ENCODE measurements around the gene JAML. TPM values are rescaled to one million over a fixed set of nuclear protein-coding genes. Genes with fewer than 3 reads are reported as not detected.

Gene JAML
- total and polyA plus RNA-seq, 2 donors (not counting 1 experiment from before 2014, with no cell fraction given), result not detected

DNA sequence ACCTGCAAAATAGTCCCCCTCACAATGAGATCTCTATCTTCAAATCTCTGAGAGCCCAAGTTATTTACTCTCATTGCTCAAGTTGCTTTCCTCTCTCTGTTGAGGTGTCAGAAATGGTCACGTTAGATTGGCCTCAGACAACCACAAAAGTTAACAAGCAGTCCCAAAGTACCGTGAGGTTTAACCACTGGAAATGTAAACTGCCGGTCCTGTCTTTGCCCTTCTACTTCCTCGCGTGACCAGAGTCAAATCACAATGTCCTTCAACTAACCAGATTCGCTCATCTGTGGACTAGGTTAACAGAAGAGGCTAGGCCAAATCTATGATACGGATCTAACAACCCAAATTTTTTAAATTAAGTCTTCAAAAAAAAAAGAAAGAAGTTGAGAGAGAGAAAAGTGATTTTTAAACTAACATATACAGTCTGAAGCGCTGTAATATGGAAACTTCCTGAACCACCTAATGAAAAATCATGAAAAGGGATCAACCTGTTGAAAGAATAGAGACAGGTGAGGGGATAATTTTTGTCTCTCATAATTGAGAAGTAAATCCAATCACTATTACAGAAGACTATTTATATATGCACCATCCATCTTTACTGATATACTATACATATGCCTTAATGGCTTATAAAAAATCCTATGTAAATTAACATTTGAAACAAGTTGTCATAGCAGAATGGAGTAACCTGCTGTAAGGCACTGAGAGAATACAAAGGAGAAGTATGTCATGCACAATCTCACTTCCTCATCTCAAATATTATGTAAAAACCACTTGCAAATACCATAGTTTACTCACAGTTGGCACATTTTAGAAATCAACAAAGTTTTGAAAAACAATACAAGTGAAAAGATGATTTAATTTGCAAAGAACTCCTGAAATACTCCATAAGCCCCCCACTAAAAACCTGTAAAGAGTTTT is 3.3 kb upstream of the JAML start:
- Histone ChIP-seq H3K4me3 (replicated peaks in 1 of 4; ENCODE audit: control extremely low read depth in 1 of 4, insufficient read depth in 1 of 4, low read depth in 3 of 4, low read length in 4 of 4) (no peak overlapping the region), H3K9me3 (ENCODE audit: control insufficient read depth, insufficient read depth, low read depth, low read length) (no peaks in the 10 kb centered on the region), H3K4me2 (ENCODE audit: extremely low read depth, insufficient read depth, low read length) (no peak overlapping the region), H3K27ac (ENCODE audit: insufficient read depth, low read length) (no peak overlapping the region), H3K36me3 (ENCODE audit: control insufficient read depth, insufficient read depth, low read length) (no peaks in the 10 kb centered on the region), H2AFZ (ENCODE audit: low read length) (no peak overlapping the region), H3K79me2 (ENCODE audit: control insufficient read depth, insufficient read depth, low read length) (no peaks in the 10 kb centered on the region), H3K9ac (ENCODE audit: insufficient read depth, low read length) (no peak overlapping the region), H3K4me1 (ENCODE audit: control insufficient read depth, extremely low read depth, insufficient read depth, low read length) (no peaks in the 10 kb centered on the region), H3K27me3 (ENCODE audit: control insufficient read depth, insufficient read depth, low read length) (no peaks in the 10 kb centered on the region), H4K20me1 (ENCODE audit: control insufficient read depth, extremely low read depth, insufficient read depth, low read length) (no peaks in the 10 kb centered on the region)
- TF ChIP-seq, protein P1, sequence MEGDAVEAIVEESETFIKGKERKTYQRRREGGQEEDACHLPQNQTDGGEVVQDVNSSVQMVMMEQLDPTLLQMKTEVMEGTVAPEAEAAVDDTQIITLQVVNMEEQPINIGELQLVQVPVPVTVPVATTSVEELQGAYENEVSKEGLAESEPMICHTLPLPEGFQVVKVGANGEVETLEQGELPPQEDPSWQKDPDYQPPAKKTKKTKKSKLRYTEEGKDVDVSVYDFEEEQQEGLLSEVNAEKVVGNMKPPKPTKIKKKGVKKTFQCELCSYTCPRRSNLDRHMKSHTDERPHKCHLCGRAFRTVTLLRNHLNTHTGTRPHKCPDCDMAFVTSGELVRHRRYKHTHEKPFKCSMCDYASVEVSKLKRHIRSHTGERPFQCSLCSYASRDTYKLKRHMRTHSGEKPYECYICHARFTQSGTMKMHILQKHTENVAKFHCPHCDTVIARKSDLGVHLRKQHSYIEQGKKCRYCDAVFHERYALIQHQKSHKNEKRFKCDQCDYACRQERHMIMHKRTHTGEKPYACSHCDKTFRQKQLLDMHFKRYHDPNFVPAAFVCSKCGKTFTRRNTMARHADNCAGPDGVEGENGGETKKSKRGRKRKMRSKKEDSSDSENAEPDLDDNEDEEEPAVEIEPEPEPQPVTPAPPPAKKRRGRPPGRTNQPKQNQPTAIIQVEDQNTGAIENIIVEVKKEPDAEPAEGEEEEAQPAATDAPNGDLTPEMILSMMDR (conservative IDR thresholded peaks at IDR 0.05 in 1 of 2, IDR thresholded peaks at IDR 0.05 in 1 of 2; ENCODE audit: low read depth in 1 of 2, low read length in 2 of 2), result no peak
- TF ChIP-seq EZH2 (IDR thresholded peaks at IDR 0.05; ENCODE audit: low read length, missing control alignments), result no peak
- no peak for DNase-seq (ENCODE audit: low read depth in 2 of 2)

DNA sequence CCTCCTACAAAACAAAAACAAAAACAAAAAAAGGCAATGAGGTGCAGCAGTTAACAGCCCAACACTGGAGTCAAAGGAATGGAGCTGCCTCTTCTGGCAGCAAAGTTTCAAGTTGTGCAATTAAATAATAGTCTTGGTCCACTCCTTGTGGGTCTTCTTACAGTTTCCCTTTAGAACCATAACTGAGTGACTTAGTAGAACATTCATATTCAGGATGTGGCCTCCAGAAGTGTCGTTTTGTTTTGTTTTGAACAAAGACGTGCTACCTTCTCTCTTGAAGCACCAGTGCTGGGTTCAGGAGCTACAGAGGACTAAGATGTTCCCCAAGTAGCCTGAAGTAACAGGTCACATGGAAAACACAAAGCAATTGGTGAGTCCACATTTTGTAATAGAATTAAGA is 2.0 kb upstream of the JAML start:
- no peak for DNase-seq (ENCODE audit: low read depth in 2 of 2)
- Histone ChIP-seq H3K9ac (ENCODE audit: insufficient read depth, low read length) (no peak overlapping the region), H3K4me2 (ENCODE audit: extremely low read depth, insufficient read depth, low read length) (no peak overlapping the region), H3K79me2 (ENCODE audit: control insufficient read depth, insufficient read depth, low read length) (no peaks in the 10 kb centered on the region), H3K4me3 (replicated peaks in 1 of 4; ENCODE audit: control extremely low read depth in 1 of 4, insufficient read depth in 1 of 4, low read depth in 3 of 4, low read length in 4 of 4) (no peak overlapping the region), H3K4me1 (ENCODE audit: control insufficient read depth, extremely low read depth, insufficient read depth, low read length) (no peaks in the 10 kb centered on the region), H3K27ac (ENCODE audit: insufficient read depth, low read length) (no peak overlapping the region), H2AFZ (ENCODE audit: low read length) (no peak overlapping the region), H3K27me3 (ENCODE audit: control insufficient read depth, insufficient read depth, low read length) (no peaks in the 10 kb centered on the region), H4K20me1 (ENCODE audit: control insufficient read depth, extremely low read depth, insufficient read depth, low read length) (no peaks in the 10 kb centered on the region), H3K9me3 (ENCODE audit: control insufficient read depth, insufficient read depth, low read depth, low read length) (no peaks in the 10 kb centered on the region), H3K36me3 (ENCODE audit: control insufficient read depth, insufficient read depth, low read length) (no peaks in the 10 kb centered on the region)
- no peak for TF ChIP-seq EZH2 (IDR thresholded peaks at IDR 0.05; ENCODE audit: low read length, missing control alignments)
- TF ChIP-seq, protein P1 (conservative IDR thresholded peaks at IDR 0.05 in 1 of 2, IDR thresholded peaks at IDR 0.05 in 1 of 2; ENCODE audit: low read depth in 1 of 2, low read length in 2 of 2), result no peak

DNA sequence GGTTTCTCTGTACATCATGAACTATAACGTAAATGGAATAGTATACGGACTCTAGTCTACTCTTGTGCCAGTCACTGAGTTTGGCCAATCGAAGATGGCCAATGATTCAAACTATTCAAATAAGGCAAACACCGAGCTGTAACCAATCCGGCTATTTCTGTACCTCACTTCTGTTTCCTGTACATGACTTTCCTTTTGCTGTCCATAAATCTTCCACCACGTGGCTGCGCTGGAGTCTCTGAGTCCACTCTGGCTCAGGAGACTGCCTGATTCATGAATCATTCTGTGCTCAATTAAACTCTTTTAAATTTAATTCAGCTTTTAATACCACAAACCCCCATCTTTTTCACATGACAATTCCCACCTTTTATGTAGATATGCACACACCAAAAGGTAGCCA is 1.5 kb upstream of the JAML start:
- Histone ChIP-seq H3K4me3 (replicated peaks in 1 of 4; ENCODE audit: control extremely low read depth in 1 of 4, insufficient read depth in 1 of 4, low read depth in 3 of 4, low read length in 4 of 4) (no peak overlapping the region), H2AFZ (ENCODE audit: low read length) (no peak overlapping the region), H3K27ac (ENCODE audit: insufficient read depth, low read length) (no peak overlapping the region), H3K4me1 (ENCODE audit: control insufficient read depth, extremely low read depth, insufficient read depth, low read length) (no peaks in the 10 kb centered on the region), H3K27me3 (ENCODE audit: control insufficient read depth, insufficient read depth, low read length) (no peaks in the 10 kb centered on the region), H3K9me3 (ENCODE audit: control insufficient read depth, insufficient read depth, low read depth, low read length) (no peaks in the 10 kb centered on the region), H4K20me1 (ENCODE audit: control insufficient read depth, extremely low read depth, insufficient read depth, low read length) (no peaks in the 10 kb centered on the region), H3K36me3 (ENCODE audit: control insufficient read depth, insufficient read depth, low read length) (no peaks in the 10 kb centered on the region), H3K4me2 (ENCODE audit: extremely low read depth, insufficient read depth, low read length) (no peak overlapping the region), H3K9ac (ENCODE audit: insufficient read depth, low read length) (no peak overlapping the region), H3K79me2 (ENCODE audit: control insufficient read depth, insufficient read depth, low read length) (no peaks in the 10 kb centered on the region)
- TF ChIP-seq EZH2 (IDR thresholded peaks at IDR 0.05; ENCODE audit: low read length, missing control alignments), result no peak
- TF ChIP-seq, protein P1 (conservative IDR thresholded peaks at IDR 0.05 in 1 of 2, IDR thresholded peaks at IDR 0.05 in 1 of 2; ENCODE audit: low read depth in 1 of 2, low read length in 2 of 2), result no peak
- peak in 1 of 2 donors; percentile 16 for DNase-seq (ENCODE audit: low read depth in 2 of 2)

Data from fibroblast of lung (primary cell).